IMR-90 (cell line): ENCODE measurements around the gene STAT4. TPM values are rescaled to one million over a fixed set of nuclear protein-coding genes. Genes with fewer than 3 reads are reported as not detected.

Experiments
- ATAC-seq: fragments of 200-7000 bp; cut with Tn5 transposase; 2 replicates; pipeline ENCODE4 v1.9.1; 2020; ENCODE audit warnings: low read depth, mild to moderate bottlenecking, moderate library complexity
- BruUV-seq: library from RNA; stranded (reverse); fragments of 400-500 nt; replicated peaks from 2 replicates; lab custom pipeline; 2021; lab: Mats Ljungman, UMichigan
- CTCF ChIA-PET: fragments of 300-600 bp; formaldehyde crosslinking; extraction: SDS; loops from one replicate; lab custom pipeline; 2021; ENCODE audit warnings: antibody characterized with exemption; lab: Yijun Ruan, JAX
- POLR2A ChIA-PET: fragments of 300-600 bp; sonication (Branson Sonifier 250); formaldehyde crosslinking; loops from one replicate; lab custom pipeline; 2022; ENCODE audit warnings: antibody characterized with exemption; ENCODE audit not compliant: unreplicated experiment; lab: Charles Lee
- DNase-seq: peaks from one replicate; pipeline ENCODE4 v3.0.0; 2013
- H2AFZ ChIP-seq: replicated peaks from 2 replicates; pipeline ENCODE3; 2013; ENCODE audit warnings: low read length, mild to moderate bottlenecking; ENCODE audit not compliant: poor library complexity
- H2AK5ac ChIP-seq: 2 replicates; pipeline ENCODE4 v1.6.1; 2013; ENCODE audit warnings: low read depth, low read length, inconsistent platforms
- H2AK9ac ChIP-seq: replicated peaks from 2 replicates; pipeline ENCODE3; 2013; ENCODE audit warnings: mild to moderate bottlenecking, low read depth, low read length, moderate library complexity; ENCODE audit not compliant: poor library complexity
- H2BK120ac ChIP-seq: 2 replicates; pipeline ENCODE4 v1.6.1; 2013; ENCODE audit warnings: low read depth, low read length, inconsistent platforms
- H2BK15ac ChIP-seq: 3 replicates; pipeline ENCODE4 v1.6.1; 2013; ENCODE audit warnings: low read depth, low read length, inconsistent platforms
- H2BK20ac ChIP-seq: 2 replicates; pipeline ENCODE4 v1.6.1; 2013; ENCODE audit warnings: low read depth, mild to moderate bottlenecking, inconsistent platforms, low read length, moderate library complexity
- H2BK5ac ChIP-seq: 2 replicates; pipeline ENCODE4 v1.6.1; 2013; ENCODE audit warnings: mild to moderate bottlenecking, low read depth, low read length, inconsistent platforms; ENCODE audit not compliant: poor library complexity, severe bottlenecking
- H3K14ac ChIP-seq: replicated peaks from 2 replicates; pipeline ENCODE4 v1.6.1; 2013; ENCODE audit warnings: low read depth, low read length, inconsistent platforms
- H3K18ac ChIP-seq: 2 replicates; pipeline ENCODE4 v1.6.1; 2013; ENCODE audit warnings: low read depth, low read length, control low read depth
- H3K23ac ChIP-seq: 2 replicates; pipeline ENCODE4 v1.6.1; 2013; ENCODE audit warnings: low read depth, low read length, inconsistent platforms
- H3K27ac ChIP-seq: 2 replicates; pipeline ENCODE4 v1.5.1; 2013; ENCODE audit warnings: mild to moderate bottlenecking, control low read depth, low read length; ENCODE audit not compliant: insufficient read depth
- H3K27me3 ChIP-seq: 2 replicates; pipeline ENCODE4 v1.6.1; 2013; ENCODE audit warnings: low read length; ENCODE audit not compliant: control insufficient read depth, insufficient read depth
- H3K36me3 ChIP-seq: 2 replicates; pipeline ENCODE4 v1.6.1; 2013; ENCODE audit warnings: low read length, mixed read lengths; ENCODE audit not compliant: control insufficient read depth, insufficient read depth
- H3K4ac ChIP-seq: 2 replicates; pipeline ENCODE4 v1.6.1; 2013; ENCODE audit warnings: low read depth, low read length, inconsistent platforms
- H3K4me1 ChIP-seq: 2 replicates; pipeline ENCODE4 v1.6.1; 2013; ENCODE audit warnings: low read length, mixed read lengths; ENCODE audit not compliant: control insufficient read depth, insufficient read depth
- H3K4me2 ChIP-seq: 2 replicates; pipeline ENCODE4 v1.6.1; 2013; ENCODE audit warnings: low read depth, mild to moderate bottlenecking, control low read depth, low read length, moderate library complexity
- H3K4me3 ChIP-seq: 2 replicates; pipeline ENCODE4 v1.5.1; 2013; ENCODE audit warnings: low read depth, mild to moderate bottlenecking, control low read depth, low read length, moderate library complexity; ENCODE audit not compliant: insufficient read depth
- H3K56ac ChIP-seq: 2 replicates; pipeline ENCODE4 v1.6.1; 2013; ENCODE audit warnings: low read length, inconsistent platforms; ENCODE audit not compliant: insufficient read depth; ENCODE audit errors: extremely low read depth
- H3K79me1 ChIP-seq, 2 experiments: 2 replicates each; pipeline ENCODE4 v1.6.1; 2013; ENCODE audit warnings: low read length in 2 of 2, inconsistent platforms in 1 of 2, low read depth in 1 of 2
- H3K9ac ChIP-seq: 2 replicates; pipeline ENCODE4 v1.6.1; 2013; ENCODE audit warnings: low read depth, low read length, control low read depth
- H3K9me1 ChIP-seq: 2 replicates; pipeline ENCODE4 v1.6.1; 2013; ENCODE audit warnings: low read length, inconsistent platforms; ENCODE audit not compliant: insufficient read depth
- H3K9me3 ChIP-seq: 2 replicates; pipeline ENCODE4 v1.6.1; 2013; ENCODE audit warnings: low read length; ENCODE audit not compliant: control insufficient read depth, insufficient read depth
- H4K20me1 ChIP-seq: 2 replicates; pipeline ENCODE4 v1.6.1; 2013; ENCODE audit warnings: low read length, inconsistent platforms; ENCODE audit not compliant: insufficient read depth
- H4K5ac ChIP-seq: 2 replicates; pipeline ENCODE4 v1.6.1; 2013; ENCODE audit warnings: mild to moderate bottlenecking, low read depth, low read length, control low read depth
- H4K8ac ChIP-seq, 2 experiments: 2 replicates each; pipeline ENCODE4 v1.6.1; 2013; ENCODE audit warnings: low read depth in 2 of 2, low read length in 2 of 2, control low read depth in 1 of 2, inconsistent platforms in 1 of 2
- H4K91ac ChIP-seq: 2 replicates; pipeline ENCODE4 v1.6.1; 2013; ENCODE audit warnings: low read depth, low read length, inconsistent platforms; ENCODE audit not compliant: insufficient read depth
- BHLHE40 ChIP-seq: fragments of 150-350 bp; IDR thresholded peaks from 2 replicates; pipeline ENCODE4 v1.6.1; 2016; ENCODE audit warnings: mild to moderate bottlenecking, low read depth, low read length
- CEBPB ChIP-seq: IDR thresholded peaks from 2 replicates; pipeline ENCODE4 v1.6.1; 2012; ENCODE audit warnings: low read depth, low read length, improper control_type of control experiment
- CHD1 ChIP-seq: IDR thresholded peaks from 2 replicates; pipeline ENCODE4 v1.6.1; 2012; ENCODE audit warnings: low read depth, low read length, improper control_type of control experiment
- MAFK ChIP-seq: IDR thresholded peaks from 2 replicates; pipeline ENCODE4 v1.6.1; 2012; ENCODE audit warnings: low read depth, low read length, improper control_type of control experiment
- MAZ ChIP-seq: IDR thresholded peaks from 2 replicates; pipeline ENCODE4 v1.6.1; 2012; ENCODE audit warnings: low read depth, mild to moderate bottlenecking, low read length, improper control_type of control experiment, moderate library complexity, borderline replicate concordance
- MXI1 ChIP-seq: IDR thresholded peaks from 2 replicates; pipeline ENCODE4 v1.6.1; 2012; ENCODE audit warnings: low read depth, mild to moderate bottlenecking, low read length, moderate library complexity, borderline replicate concordance
- NFE2L2 ChIP-seq: fragments of 150-350 bp; IDR thresholded peaks from 2 replicates; pipeline ENCODE4 v1.6.1; 2016; ENCODE audit warnings: low read depth, mild to moderate bottlenecking, low read length
- RAD21 ChIP-seq: IDR thresholded peaks from 2 replicates; pipeline ENCODE4 v1.6.1; 2012; ENCODE audit warnings: low read length, improper control_type of control experiment
- RCOR1 ChIP-seq: IDR thresholded peaks from 2 replicates; pipeline ENCODE4 v1.6.1; 2012; ENCODE audit warnings: mild to moderate bottlenecking, low read length, improper control_type of control experiment; ENCODE audit not compliant: insufficient replicate concordance
- RFX5 ChIP-seq: IDR thresholded peaks from 2 replicates; pipeline ENCODE4 v1.8.0; 2012; ENCODE audit warnings: low read depth, mild to moderate bottlenecking, low read length, moderate library complexity
- SMC3 ChIP-seq: fragments of 150-350 bp; IDR thresholded peaks from 2 replicates; pipeline ENCODE4 v1.6.1; 2016; ENCODE audit warnings: low read depth, mild to moderate bottlenecking, antibody characterized with exemption, low read length, moderate library complexity
- WGBS, 2 experiments: methylation state at CpG; one replicate each; pipeline versions ENCODE4 v1.1.5 to v1.1.7; 2013; ENCODE audit warnings: missing lambda C conversion rate in 2 of 2; ENCODE audit not compliant: insufficient read length in 1 of 2; ENCODE audit errors: extremely low coverage in 2 of 2; 5-methylcytosine and 5-hydroxymethylcytosine counted together
- dilution Hi-C: fragments of 300-500 bp; cut with HindIII; formaldehyde crosslinking; loops from one replicate; pipeline ENCODE4 v1.14.3; 2018; ENCODE audit warnings: low sequenced_read_pairs; ENCODE audit not compliant: unreplicated experiment
- in situ Hi-C: fragments of 300-500 bp; cut with MboI; formaldehyde crosslinking; loops from 3 replicates; pipeline ENCODE4 v1.14.3; 2019; ENCODE audit warnings: low sequenced_read_pairs, inconsistent platforms, mixed read lengths
- intact Hi-C: fragments of 100-400 bp; cut with micrococcal nuclease; formaldehyde crosslinking; loops from 2 replicates; pipeline ENCODE4 v1.10.0; 2022
- polyA plus RNA-seq, 3 experiments: library from polyadenylated mRNA; depleted of rRNA; stranded (reverse); fragments of >200 nt; gene quantifications; 2 replicates each; pipeline ENCODE4 v1.2.3, GENCODE V29; 2012; ENCODE audit warnings: low replicate concordance in 1 of 3
- total RNA-seq: library from RNA; depleted of rRNA; stranded (reverse); fragments of >200 nt; gene quantifications from 2 replicates; pipeline ENCODE4 v1.2.3, GENCODE V29; 2012
- TF ChIP-seq, protein P1 (sequence below): fragments of 150-350 bp; IDR thresholded peaks from 2 replicates; pipeline ENCODE4 v1.6.1; 2016; ENCODE audit warnings: low read depth, mild to moderate bottlenecking, low read length, moderate library complexity, borderline replicate concordance
- TF ChIP-seq, protein P2 (sequence below): fragments of 150-350 bp; IDR thresholded peaks from 2 replicates; pipeline ENCODE4 v1.6.1; 2017; ENCODE audit warnings: mild to moderate bottlenecking, antibody characterized with exemption, low read length, low read depth
- TF ChIP-seq, protein P3 (sequence below): conservative IDR thresholded peaks from 2 replicates; pipeline ENCODE4 v1.5.1; 2012; ENCODE audit warnings: mild to moderate bottlenecking, low read depth, low read length, improper control_type of control experiment

The STAT4 gene
- total and polyA plus RNA-seq, 2 of the 4 experiments (the other 2 are of a cell fraction), result 0.36 to 0.48 TPM

DNA sequence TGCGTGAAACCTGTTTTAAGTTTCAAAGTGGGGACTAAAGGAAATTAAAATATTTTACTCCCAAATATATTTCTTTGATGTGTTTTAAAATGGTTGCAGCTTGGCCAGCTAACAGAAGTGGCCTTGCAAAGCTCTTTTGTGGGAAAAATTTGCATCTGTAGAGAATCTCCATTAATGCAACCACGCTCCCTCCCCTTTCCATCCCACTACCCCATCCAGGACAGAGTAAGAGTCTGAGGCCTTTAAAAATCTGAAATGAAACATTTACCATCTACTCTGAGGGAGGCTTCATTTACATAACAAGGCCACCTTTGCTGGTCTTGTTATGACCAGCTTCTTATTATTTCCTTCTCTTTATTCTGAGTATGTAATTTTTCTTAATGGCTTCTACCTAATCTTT is 63.5 kb downstream of the STAT4 start:
- BruUV-seq, result no TSS peak
- Histone ChIP-seq H3K36me3 (no peaks in the 10 kb centered on the region), H3K79me1 (no peaks in the 10 kb centered on the region), H2BK120ac (no peak overlapping the region), H2AFZ (no peak overlapping the region), H2AK5ac (no peak overlapping the region), H4K8ac (no peak overlapping the region), H3K27me3 (no peaks in the 10 kb centered on the region), H3K9ac (no peak overlapping the region), H3K23ac (no peak overlapping the region), H3K9me1 (no peaks in the 10 kb centered on the region), H3K4me1 (no peaks in the 10 kb centered on the region), H4K91ac (no peak overlapping the region), H2BK15ac (no peak overlapping the region), H2BK20ac (no peak overlapping the region), H3K9me3 (no peaks in the 10 kb centered on the region), H3K18ac (no peak overlapping the region), H3K4ac (no peak overlapping the region), H4K20me1 (no peaks in the 10 kb centered on the region), H3K14ac (no peak overlapping the region), H2BK5ac (no peak overlapping the region), H3K27ac (no peak overlapping the region), H3K4me2 (no peak overlapping the region), H2AK9ac (no peak overlapping the region), H3K4me3 (no peak overlapping the region), H3K56ac (no peak overlapping the region), H4K5ac (no peak overlapping the region)
- no CpG with 5 or more reads among the region's 2 CpGs for WGBS, 2 experiments
- POLR2A ChIA-PET, result no interaction called here
- intact Hi-C loops (loop anchor here (5.0 kb wide), 1 partner anchor 45 kb away; no protein-coding TSS in a partner anchor), dilution Hi-C loops (no loop called here), in situ Hi-C loops (no loop called here)
- TF ChIP-seq NFE2L2 (no peak), MAZ (no peak), CHD1 (no peak), RFX5 (no peak), MAFK (no peak), RAD21 (no peak), RCOR1 (no peak), BHLHE40 (no peak), CEBPB (no peak), SMC3 (no peak), MXI1 (no peak)
- TF ChIP-seq, protein P1, sequence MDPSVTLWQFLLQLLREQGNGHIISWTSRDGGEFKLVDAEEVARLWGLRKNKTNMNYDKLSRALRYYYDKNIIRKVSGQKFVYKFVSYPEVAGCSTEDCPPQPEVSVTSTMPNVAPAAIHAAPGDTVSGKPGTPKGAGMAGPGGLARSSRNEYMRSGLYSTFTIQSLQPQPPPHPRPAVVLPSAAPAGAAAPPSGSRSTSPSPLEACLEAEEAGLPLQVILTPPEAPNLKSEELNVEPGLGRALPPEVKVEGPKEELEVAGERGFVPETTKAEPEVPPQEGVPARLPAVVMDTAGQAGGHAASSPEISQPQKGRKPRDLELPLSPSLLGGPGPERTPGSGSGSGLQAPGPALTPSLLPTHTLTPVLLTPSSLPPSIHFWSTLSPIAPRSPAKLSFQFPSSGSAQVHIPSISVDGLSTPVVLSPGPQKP, result no peak
- TF ChIP-seq, protein P2, sequence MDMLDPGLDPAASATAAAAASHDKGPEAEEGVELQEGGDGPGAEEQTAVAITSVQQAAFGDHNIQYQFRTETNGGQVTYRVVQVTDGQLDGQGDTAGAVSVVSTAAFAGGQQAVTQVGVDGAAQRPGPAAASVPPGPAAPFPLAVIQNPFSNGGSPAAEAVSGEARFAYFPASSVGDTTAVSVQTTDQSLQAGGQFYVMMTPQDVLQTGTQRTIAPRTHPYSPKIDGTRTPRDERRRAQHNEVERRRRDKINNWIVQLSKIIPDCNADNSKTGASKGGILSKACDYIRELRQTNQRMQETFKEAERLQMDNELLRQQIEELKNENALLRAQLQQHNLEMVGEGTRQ, result no peak
- TF ChIP-seq, protein P3, sequence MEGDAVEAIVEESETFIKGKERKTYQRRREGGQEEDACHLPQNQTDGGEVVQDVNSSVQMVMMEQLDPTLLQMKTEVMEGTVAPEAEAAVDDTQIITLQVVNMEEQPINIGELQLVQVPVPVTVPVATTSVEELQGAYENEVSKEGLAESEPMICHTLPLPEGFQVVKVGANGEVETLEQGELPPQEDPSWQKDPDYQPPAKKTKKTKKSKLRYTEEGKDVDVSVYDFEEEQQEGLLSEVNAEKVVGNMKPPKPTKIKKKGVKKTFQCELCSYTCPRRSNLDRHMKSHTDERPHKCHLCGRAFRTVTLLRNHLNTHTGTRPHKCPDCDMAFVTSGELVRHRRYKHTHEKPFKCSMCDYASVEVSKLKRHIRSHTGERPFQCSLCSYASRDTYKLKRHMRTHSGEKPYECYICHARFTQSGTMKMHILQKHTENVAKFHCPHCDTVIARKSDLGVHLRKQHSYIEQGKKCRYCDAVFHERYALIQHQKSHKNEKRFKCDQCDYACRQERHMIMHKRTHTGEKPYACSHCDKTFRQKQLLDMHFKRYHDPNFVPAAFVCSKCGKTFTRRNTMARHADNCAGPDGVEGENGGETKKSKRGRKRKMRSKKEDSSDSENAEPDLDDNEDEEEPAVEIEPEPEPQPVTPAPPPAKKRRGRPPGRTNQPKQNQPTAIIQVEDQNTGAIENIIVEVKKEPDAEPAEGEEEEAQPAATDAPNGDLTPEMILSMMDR, result no peak
- DNase-seq (no peak), ATAC-seq (no peak)
- CTCF ChIA-PET, result no interaction called here
